ENCODE measurements around the gene AKIRIN2. TPM values are rescaled to one million over a fixed set of nuclear protein-coding genes. Genes with fewer than 3 reads are reported as not detected.

The AKIRIN2 gene
- total and polyA plus RNA-seq, 9 of the 15 experiments (the other 6 are each of a cell fraction or from before 2014, with no cell fraction given) = 5.8 to 63.9 (median 28.1) TPM

DNA sequence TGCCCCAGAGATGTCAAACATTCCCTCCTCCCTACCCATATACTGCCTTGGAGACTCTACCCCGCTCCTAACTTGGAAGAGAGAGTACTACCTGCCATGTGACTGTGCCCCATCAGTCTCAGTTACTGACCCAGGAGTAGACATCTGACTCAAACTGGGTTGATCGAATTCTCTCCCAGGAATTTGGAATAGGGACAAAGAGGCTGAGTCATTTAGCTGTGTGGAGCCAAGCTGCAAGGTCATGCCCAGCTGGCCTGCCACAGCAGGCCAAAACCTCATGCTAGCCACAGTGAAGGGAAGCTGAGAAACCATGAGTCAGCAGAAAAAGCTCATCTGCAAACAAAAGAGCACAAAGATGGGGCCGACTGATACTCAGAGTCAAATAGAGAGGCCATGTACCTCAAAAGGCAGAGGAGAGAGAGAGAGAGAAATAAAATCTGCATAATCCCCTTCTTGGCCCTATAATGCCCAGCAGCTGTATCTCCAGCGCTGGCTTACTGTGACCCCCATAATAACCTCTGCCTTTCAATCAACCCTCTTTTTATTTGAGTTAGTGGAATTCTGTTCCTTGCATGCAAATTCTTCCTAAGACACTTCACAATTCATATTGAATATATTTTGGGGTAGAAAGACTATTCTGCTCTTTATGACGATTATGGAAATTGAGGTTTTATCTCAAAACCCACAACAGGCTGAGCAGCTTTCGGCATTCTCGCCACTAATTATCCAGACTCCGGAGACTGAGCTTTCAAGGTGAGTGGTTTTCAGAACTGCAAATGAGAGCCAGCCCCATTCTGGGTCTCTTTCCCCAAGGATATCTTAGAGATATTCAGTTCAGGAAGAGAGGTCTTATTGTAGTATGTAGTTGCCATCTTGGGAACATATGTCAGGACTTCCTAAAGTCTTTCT lies 21.4 kb upstream of the AKIRIN2 start (continued):
- TF ChIP-seq NR4A1 (CRISPR knock-in tag; IDR thresholded peaks at IDR 0.05) (peak; percentile 85; the same call in 1 of the 2 replicates), NR4A1 (tag; IDR thresholded peaks at IDR 0.05) (peak; percentile 84), GATAD2A (IDR thresholded peaks at IDR 0.05) (peak; percentile 60; the same call in 1 of the 2 replicates), ARID1B (IDR thresholded peaks at IDR 0.05) (peak; percentile 89), BACH1 (tag; IDR thresholded peaks at IDR 0.05) (peak; percentile 100), MAFG (tag; conservative IDR thresholded peaks at IDR 0.05) (peak; percentile 100), PHF20 (IDR thresholded peaks at IDR 0.05; ENCODE audit: partially characterized antibody) (no peak), POLR2AphosphoS5 (IDR thresholded peaks at IDR 0.05; ENCODE audit: control insufficient read depth, insufficient read depth, low read depth, low read length) (no peak), MXI1 (IDR thresholded peaks at IDR 0.05; ENCODE audit: low read depth, low read length) (peak; percentile 74; the same call in 1 of the 2 replicates), MYC (IDR thresholded peaks at IDR 0.05; ENCODE audit: low read depth, low read length) (peak; percentile 80; the same call in 1 of the 2 replicates), MYC (CRISPR knock-in tag; IDR thresholded peaks at IDR 0.05; ENCODE audit: borderline replicate concordance, low read depth) (no peak), ZNF347 (CRISPR knock-in tag; IDR thresholded peaks at IDR 0.05; ENCODE audit: low read depth) (0 out of 2 replicates have a peak, but pooled peaks have one; percentile 45)
- TF ChIP-seq, protein P1, sequence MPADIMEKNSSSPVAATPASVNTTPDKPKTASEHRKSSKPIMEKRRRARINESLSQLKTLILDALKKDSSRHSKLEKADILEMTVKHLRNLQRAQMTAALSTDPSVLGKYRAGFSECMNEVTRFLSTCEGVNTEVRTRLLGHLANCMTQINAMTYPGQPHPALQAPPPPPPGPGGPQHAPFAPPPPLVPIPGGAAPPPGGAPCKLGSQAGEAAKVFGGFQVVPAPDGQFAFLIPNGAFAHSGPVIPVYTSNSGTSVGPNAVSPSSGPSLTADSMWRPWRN (IDR thresholded peaks at IDR 0.05; ENCODE audit: low read depth) = peak; percentile 51; the same call in 1 of the 2 replicates
- TF ChIP-seq, protein P2, sequence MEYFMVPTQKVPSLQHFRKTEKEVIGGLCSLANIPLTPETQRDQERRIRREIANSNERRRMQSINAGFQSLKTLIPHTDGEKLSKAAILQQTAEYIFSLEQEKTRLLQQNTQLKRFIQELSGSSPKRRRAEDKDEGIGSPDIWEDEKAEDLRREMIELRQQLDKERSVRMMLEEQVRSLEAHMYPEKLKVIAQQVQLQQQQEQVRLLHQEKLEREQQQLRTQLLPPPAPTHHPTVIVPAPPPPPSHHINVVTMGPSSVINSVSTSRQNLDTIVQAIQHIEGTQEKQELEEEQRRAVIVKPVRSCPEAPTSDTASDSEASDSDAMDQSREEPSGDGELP (CRISPR knock-in tag; IDR thresholded peaks at IDR 0.05; ENCODE audit: borderline replicate concordance) = peak; percentile 99
- TF ChIP-seq, protein P3, sequence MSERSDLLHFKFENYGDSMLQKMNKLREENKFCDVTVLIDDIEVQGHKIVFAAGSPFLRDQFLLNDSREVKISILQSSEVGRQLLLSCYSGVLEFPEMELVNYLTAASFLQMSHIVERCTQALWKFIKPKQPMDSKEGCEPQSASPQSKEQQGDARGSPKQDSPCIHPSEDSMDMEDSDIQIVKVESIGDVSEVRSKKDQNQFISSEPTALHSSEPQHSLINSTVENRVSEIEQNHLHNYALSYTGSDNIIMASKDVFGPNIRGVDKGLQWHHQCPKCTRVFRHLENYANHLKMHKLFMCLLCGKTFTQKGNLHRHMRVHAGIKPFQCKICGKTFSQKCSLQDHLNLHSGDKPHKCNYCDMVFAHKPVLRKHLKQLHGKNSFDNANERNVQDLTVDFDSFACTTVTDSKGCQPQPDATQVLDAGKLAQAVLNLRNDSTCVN (CRISPR knock-in tag; IDR thresholded peaks at IDR 0.05) = no peak
- TF ChIP-seq, protein P4, sequence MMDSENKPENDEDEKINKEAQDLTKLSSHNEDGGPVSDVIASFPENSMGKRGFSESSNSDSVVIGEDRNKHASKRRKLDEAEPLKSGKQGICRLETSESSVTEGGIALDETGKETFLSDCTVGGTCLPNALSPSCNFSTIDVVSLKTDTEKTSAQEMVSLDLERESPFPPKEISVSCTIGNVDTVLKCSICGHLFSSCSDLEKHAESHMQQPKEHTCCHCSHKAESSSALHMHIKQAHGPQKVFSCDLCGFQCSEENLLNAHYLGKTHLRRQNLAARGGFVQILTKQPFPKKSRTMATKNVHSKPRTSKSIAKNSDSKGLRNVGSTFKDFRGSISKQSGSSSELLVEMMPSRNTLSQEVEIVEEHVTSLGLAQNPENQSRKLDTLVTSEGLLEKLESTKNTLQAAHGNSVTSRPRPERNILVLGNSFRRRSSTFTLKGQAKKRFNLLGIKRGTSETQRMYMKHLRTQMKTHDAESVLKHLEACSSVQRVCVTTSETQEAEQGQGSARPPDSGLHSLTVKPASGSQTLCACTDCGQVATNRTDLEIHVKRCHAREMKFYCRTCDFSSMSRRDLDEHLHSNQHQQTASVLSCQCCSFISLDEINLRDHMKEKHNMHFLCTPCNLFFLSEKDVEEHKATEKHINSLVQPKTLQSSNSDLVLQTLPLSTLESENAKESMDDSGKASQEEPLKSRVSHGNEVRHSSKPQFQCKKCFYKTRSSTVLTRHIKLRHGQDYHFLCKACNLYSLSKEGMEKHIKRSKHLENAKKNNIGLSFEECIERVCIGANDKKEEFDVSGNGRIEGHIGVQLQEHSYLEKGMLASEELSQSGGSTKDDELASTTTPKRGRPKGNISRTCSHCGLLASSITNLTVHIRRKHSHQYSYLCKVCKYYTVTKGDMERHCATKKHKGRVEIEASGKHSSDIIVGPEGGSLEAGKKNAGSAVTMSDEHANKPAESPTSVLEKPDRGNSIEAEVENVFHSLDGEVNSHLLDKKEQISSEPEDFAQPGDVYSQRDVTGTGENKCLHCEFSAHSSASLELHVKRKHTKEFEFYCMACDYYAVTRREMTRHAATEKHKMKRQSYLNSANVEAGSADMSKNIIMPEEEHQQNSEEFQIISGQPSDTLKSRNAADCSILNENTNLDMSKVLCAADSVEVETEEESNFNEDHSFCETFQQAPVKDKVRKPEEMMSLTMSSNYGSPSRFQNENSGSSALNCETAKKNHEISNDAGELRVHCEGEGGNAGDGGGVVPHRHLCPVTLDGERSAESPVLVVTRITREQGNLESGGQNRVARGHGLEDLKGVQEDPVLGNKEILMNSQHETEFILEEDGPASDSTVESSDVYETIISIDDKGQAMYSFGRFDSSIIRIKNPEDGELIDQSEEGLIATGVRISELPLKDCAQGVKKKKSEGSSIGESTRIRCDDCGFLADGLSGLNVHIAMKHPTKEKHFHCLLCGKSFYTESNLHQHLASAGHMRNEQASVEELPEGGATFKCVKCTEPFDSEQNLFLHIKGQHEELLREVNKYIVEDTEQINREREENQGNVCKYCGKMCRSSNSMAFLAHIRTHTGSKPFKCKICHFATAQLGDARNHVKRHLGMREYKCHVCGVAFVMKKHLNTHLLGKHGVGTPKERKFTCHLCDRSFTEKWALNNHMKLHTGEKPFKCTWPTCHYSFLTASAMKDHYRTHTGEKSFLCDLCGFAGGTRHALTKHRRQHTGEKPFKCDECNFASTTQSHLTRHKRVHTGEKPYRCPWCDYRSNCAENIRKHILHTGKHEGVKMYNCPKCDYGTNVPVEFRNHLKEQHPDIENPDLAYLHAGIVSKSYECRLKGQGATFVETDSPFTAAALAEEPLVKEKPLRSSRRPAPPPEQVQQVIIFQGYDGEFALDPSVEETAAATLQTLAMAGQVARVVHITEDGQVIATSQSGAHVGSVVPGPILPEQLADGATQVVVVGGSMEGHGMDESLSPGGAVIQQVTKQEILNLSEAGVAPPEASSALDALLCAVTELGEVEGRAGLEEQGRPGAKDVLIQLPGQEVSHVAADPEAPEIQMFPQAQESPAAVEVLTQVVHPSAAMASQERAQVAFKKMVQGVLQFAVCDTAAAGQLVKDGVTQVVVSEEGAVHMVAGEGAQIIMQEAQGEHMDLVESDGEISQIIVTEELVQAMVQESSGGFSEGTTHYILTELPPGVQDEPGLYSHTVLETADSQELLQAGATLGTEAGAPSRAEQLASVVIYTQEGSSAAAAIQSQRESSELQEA (IDR thresholded peaks at IDR 0.05; ENCODE audit: low read depth) = no peak
